VCaP (cell line): ENCODE results near the gene KLRB1.
"Not testable (repeated sequence)": the region's sequence is repeated elsewhere in the genome, so short reads cannot be mapped to it uniquely, and the experiment has no call there.

Source experiments
- H3K27ac ChIP-seq: fragments of 450-650 bp; 2 replicates; pipeline ENCODE4 v1.5.1; 2017
- CTCF ChIP-seq: fragments of 450-650 bp; conservative IDR thresholded peaks from 2 replicates; pipeline ENCODE4 v1.5.1; 2017; ENCODE audit warnings: mild to moderate bottlenecking, moderate library complexity

The KLRB1 gene

GRCh38 chr12:9646794-9647781 is 39.4 kb upstream of the KLRB1 start:
- H3K27ac ChIP-seq: peak overlapping the region; percentile 92
- TF ChIP-seq CTCF: no peak

- H3K27ac ChIP-seq: not testable (repeated sequence)
Observed at GRCh38 chr12:9644985-9645551, 37.4 kb upstream of the KLRB1 start.

- no peak for TF ChIP-seq CTCF
- H3K27ac ChIP-seq: no peak overlapping the region
Observed at GRCh38 chr12:9643266-9643660, 35.5 kb upstream of the KLRB1 start.

GRCh38 chr12:9642606-9643265 is 35.0 kb upstream of the KLRB1 start:
- H3K27ac ChIP-seq: no peak overlapping the region
- no peak for TF ChIP-seq CTCF

GRCh38 chr12:9640024-9640423 is 32.3 kb upstream of the KLRB1 start:
- TF ChIP-seq CTCF: no peak
- no peak overlapping the region for H3K27ac ChIP-seq

- no peak; the same call in 1 of the 2 replicates for TF ChIP-seq CTCF
- no peak overlapping the region for H3K27ac ChIP-seq
Observed at GRCh38 chr12:9636851-9637206, 29.1 kb upstream of the KLRB1 start.

- H3K27ac ChIP-seq: no peak overlapping the region
- no peak for TF ChIP-seq CTCF
Observed at GRCh38 chr12:9636150-9636850, 28.6 kb upstream of the KLRB1 start.
